Mucosa of rectum (tissue), 2 donors: Measurements from ENCODE around the gene ANKRD22.

Experiments
- H3K27ac ChIP-seq, 2 donors: one replicate each; pipeline ENCODE4 v1.7.0; 2013; ENCODE audit warnings: inconsistent platforms in 2 of 2, low read depth in 2 of 2, low read length in 2 of 2
- H3K27me3 ChIP-seq, 2 donors: one replicate each; pipeline ENCODE4 v1.7.0; 2013; ENCODE audit warnings: low read length in 2 of 2; ENCODE audit not compliant: control insufficient read depth in 2 of 2, insufficient read depth in 2 of 2
- H3K36me3 ChIP-seq, 2 donors: one replicate each; pipeline ENCODE4 v1.7.0; 2013; ENCODE audit warnings: low read length in 2 of 2; ENCODE audit not compliant: control insufficient read depth in 2 of 2, insufficient read depth in 2 of 2
- H3K4me1 ChIP-seq, 2 donors: one replicate each; pipeline ENCODE4 v1.7.0; 2013; ENCODE audit warnings: low read length in 2 of 2, mild to moderate bottlenecking in 1 of 2; ENCODE audit not compliant: control insufficient read depth in 2 of 2, insufficient read depth in 2 of 2
- H3K4me3 ChIP-seq, 2 donors: one replicate each; pipeline ENCODE4 v1.7.0; 2013; ENCODE audit warnings: low read length in 2 of 2
- H3K9ac ChIP-seq, 2 donors: one replicate each; pipeline ENCODE4 v1.7.0; 2013; ENCODE audit warnings: low read length in 2 of 2, low read depth in 1 of 2, mild to moderate bottlenecking in 1 of 2
- H3K9me3 ChIP-seq, 2 donors: one replicate each; pipeline ENCODE4 v1.7.0; 2013; ENCODE audit warnings: low read length in 2 of 2; ENCODE audit not compliant: control insufficient read depth in 2 of 2
- donor health status: healthy.
- donor health status: Normal muscosa, but diverticular disease.

ANKRD22 gene

GRCh38 chr10:88787463-88787862 lies 64.2 kb downstream of the ANKRD22 start:
- no peaks in the 10 kb centered on the region for H3K4me1 ChIP-seq
- H3K9me3 ChIP-seq, result no peaks in the 10 kb centered on the region
- no peaks in the 10 kb centered on the region for H3K36me3 ChIP-seq
- no peak overlapping the region for H3K4me3 ChIP-seq
- no peaks in the 10 kb centered on the region for H3K27me3 ChIP-seq
- no peak overlapping the region for H3K9ac ChIP-seq
- no peak overlapping the region for H3K27ac ChIP-seq

GRCh38 chr10:88786032-88786770 lies 65.4 kb downstream of the ANKRD22 start:
- no peak overlapping the region for H3K4me3 ChIP-seq
- H3K27ac ChIP-seq, result no peak overlapping the region
- no peaks in the 10 kb centered on the region for H3K4me1 ChIP-seq

DNA sequence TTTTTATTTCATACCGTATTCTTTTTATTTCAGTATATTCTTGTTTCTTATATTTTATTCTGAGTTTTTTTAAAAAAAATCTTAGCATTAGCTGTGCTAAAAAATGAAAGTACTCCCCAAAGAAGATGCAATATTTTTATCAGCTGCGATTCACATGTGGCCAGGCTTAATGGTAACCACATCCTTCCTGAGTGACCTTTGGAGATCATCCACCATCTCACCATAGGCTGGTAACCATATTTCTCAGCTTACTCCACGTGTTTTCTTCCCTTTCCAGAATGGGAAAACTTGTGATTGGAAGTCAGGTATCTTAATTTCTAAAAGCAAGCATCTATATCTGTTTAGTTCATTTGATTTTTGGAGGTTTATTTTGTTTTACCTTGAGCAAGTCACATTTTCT lies 67.9 kb downstream of the ANKRD22 start:
- Histone ChIP-seq H3K4me3 (no peak overlapping the region), H3K27ac (no peak overlapping the region), H3K36me3 (no peaks in the 10 kb centered on the region), H3K9me3 (no peaks in the 10 kb centered on the region), H3K9ac (no peak overlapping the region), H3K27me3 (no peaks in the 10 kb centered on the region), H3K4me1 (no peaks in the 10 kb centered on the region)

More at GRCh38 chr10:88786032-88786770, 65.4 kb downstream of the ANKRD22 start:
- H3K27me3 ChIP-seq, result no peaks in the 10 kb centered on the region
- no peak overlapping the region for H3K9ac ChIP-seq
- H3K9me3 ChIP-seq, result no peaks in the 10 kb centered on the region
- no peaks in the 10 kb centered on the region for H3K36me3 ChIP-seq

GRCh38 chr10:88782222-88782621 lies 69.4 kb downstream of the ANKRD22 start:
- H3K9ac ChIP-seq, result no peak overlapping the region
- H3K27me3 ChIP-seq, result no peaks in the 10 kb centered on the region
- no peak overlapping the region for H3K27ac ChIP-seq
- H3K4me1 ChIP-seq, result no peaks in the 10 kb centered on the region
- no peaks in the 10 kb centered on the region for H3K36me3 ChIP-seq
- no peaks in the 10 kb centered on the region for H3K9me3 ChIP-seq
- H3K4me3 ChIP-seq, result no peak overlapping the region

DNA sequence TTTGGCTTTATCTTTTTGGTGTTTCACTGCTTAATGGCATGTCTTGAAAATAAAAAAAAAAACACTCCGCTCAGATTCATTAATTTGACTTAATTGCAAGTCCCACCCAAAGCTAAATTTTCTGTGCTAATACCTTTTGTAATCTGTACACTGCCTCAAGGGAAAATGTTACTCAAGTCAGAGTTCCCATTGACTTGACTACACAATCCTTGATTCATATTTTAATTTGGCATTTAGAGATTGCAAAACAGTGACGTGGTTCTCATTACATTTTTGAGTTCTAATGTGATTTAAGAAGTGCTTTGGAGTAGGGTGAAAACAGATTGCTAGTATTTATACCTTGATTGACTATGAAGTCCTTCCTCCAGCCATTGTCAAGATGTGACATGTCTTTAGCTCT lies 70.4 kb downstream of the ANKRD22 start:
- H3K27ac ChIP-seq, result no peak overlapping the region
- H3K4me3 ChIP-seq, result no peak overlapping the region
- H3K27me3 ChIP-seq, result no peaks in the 10 kb centered on the region
- H3K4me1 ChIP-seq, result no peaks in the 10 kb centered on the region
- no peaks in the 10 kb centered on the region for H3K36me3 ChIP-seq
- H3K9ac ChIP-seq, result no peak overlapping the region
- H3K9me3 ChIP-seq, result no peaks in the 10 kb centered on the region
